ENCODE results near the gene HERPUD2.
"Not testable (repeated sequence)": the region's sequence is repeated elsewhere in the genome, so short reads cannot be mapped to it uniquely, and the experiment has no call there.

HERPUD2 gene

DNA sequence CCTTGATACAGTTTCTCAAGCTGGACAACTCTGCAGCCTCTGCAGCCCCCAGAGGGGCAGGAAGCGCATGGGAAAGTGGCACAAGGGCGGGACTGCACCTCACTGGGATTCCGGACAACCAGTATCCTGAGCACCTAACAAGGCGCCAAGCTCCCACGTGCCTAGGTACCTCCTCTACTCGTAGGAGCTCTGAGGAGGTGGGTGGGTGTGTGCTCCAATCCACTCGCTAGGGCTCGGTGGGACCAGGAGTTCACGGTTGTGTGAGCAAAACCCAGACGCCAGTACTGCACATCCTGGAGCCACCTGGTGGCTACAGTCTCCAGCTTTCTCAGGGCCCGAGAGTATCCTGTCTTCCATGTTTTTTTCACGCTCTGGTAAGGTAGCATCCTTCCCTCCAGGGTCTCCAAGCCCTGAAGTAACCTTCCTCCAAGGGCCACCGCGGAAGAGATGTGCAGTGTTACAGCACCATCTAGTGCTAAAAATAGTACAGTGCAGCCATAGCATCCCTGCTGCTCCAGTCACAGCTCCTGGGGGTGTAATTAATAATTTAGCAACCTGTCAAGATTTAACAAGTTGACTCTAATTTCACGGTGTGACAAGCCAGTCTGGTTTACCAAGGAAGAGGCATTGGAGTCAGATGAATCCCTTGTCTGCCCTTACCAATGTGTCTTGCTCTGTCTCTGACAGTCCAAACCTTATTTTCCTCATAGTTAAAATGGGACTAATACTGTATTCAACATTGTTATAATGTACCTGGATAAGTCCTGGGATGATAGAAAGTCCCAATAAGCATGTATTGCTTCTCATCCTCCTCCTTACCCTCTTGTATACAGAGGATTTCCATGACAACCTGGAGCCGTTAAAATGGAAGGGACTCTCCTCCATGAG is 70.4 kb downstream of the HERPUD2 start:
- Mint-ChIP-seq H3K4me1 (ENCODE audit: low read depth) (no peaks in the 10 kb centered on the region), H3K27me3 (no peaks in the 10 kb centered on the region), H3K9me3 (no peaks in the 10 kb centered on the region), H3K27ac (no peak overlapping the region), H3K4me3 (no peak overlapping the region), H3K36me3 (ENCODE audit: low read depth) (peaks cover 6% of the 10 kb centered on the region)

GRCh38 chr7:35623381-35623780 is 71.6 kb downstream of the HERPUD2 start:
- Mint-ChIP-seq H3K27ac (no peak overlapping the region), H3K4me1 (ENCODE audit: low read depth) (no peaks in the 10 kb centered on the region), H3K4me3 (no peak overlapping the region), H3K36me3 (ENCODE audit: low read depth) (peaks cover 5% of the 10 kb centered on the region), H3K9me3 (no peaks in the 10 kb centered on the region), H3K27me3 (no peaks in the 10 kb centered on the region)

- H3K27me3 Mint-ChIP-seq = no peaks in the 10 kb centered on the region
- H3K27ac Mint-ChIP-seq = no peak overlapping the region
- H3K4me3 Mint-ChIP-seq = no peak overlapping the region
- H3K4me1 Mint-ChIP-seq (ENCODE audit: low read depth) = no peaks in the 10 kb centered on the region
- peaks cover 2% of the 10 kb centered on the region for H3K36me3 Mint-ChIP-seq (ENCODE audit: low read depth)
- H3K9me3 Mint-ChIP-seq = no peaks in the 10 kb centered on the region
Measured at GRCh38 chr7:35619863-35620262, 75.1 kb downstream of the HERPUD2 start.

GRCh38 chr7:35617041-35617440 is 77.9 kb downstream of the HERPUD2 start:
- H3K36me3 Mint-ChIP-seq (ENCODE audit: low read depth) = peaks cover 4% of the 10 kb centered on the region
- no peaks in the 10 kb centered on the region for H3K9me3 Mint-ChIP-seq
- H3K4me3 Mint-ChIP-seq = no peak overlapping the region
- no peaks in the 10 kb centered on the region for H3K27me3 Mint-ChIP-seq
- no peak overlapping the region for H3K27ac Mint-ChIP-seq
- no peaks in the 10 kb centered on the region for H3K4me1 Mint-ChIP-seq (ENCODE audit: low read depth)

DNA sequence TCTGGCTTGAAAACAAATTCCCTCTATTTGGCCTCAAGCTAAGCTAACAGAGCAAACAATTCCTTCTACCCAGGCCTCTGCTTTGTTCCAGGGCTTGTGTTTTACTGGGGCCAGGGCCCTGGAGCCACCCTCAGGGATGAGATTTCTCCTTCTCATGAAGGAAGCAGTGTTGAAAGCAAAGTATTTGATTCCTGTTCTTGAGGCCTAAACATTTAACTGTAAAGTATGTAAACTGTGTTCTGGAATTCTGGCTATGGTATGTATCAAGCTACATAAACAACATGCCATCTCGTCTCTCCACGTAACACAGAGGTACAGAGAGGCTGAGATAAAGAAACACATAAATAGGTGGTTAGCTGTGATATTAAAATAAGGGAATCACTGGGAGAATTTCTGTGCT is 81.8 kb downstream of the HERPUD2 start:
- Mint-ChIP-seq H3K27me3 (no peaks in the 10 kb centered on the region), H3K9me3 (no peaks in the 10 kb centered on the region), H3K4me1 (ENCODE audit: low read depth) (no peaks in the 10 kb centered on the region), H3K27ac (no peak overlapping the region), H3K36me3 (ENCODE audit: low read depth) (peaks cover 4% of the 10 kb centered on the region), H3K4me3 (no peak overlapping the region)

- no peak overlapping the region for H3K4me3 Mint-ChIP-seq
- no peaks in the 10 kb centered on the region for H3K36me3 Mint-ChIP-seq (ENCODE audit: low read depth)
- no peaks in the 10 kb centered on the region for H3K27me3 Mint-ChIP-seq
- no peaks in the 10 kb centered on the region for H3K9me3 Mint-ChIP-seq
- H3K27ac Mint-ChIP-seq = no peak overlapping the region
- H3K4me1 Mint-ChIP-seq (ENCODE audit: low read depth) = no peaks in the 10 kb centered on the region
Measured at GRCh38 chr7:35605760-35606159, 89.2 kb downstream of the HERPUD2 start.

DNA sequence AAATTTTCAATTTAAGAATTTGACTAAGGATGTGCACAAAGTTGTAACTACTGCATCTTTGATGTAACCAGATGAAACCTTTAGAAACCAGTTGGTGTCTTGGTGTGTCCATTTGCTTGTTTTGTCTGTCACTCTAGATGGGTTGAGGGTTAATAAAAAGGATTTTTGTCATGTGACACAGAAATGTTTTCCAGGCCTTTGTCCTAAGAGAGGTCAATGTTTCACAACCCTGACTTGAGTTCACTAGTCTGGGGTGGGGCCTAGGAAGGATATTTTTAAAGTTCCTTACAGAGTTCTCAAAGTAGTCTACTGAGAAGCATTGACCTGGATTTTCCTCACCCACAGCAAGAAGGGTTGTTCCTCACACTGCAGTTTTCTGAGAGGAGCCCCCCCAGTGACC is 90.3 kb downstream of the HERPUD2 start:
- Mint-ChIP-seq H3K27me3 (no peaks in the 10 kb centered on the region), H3K4me3 (no peak overlapping the region), H3K27ac (no peak overlapping the region), H3K36me3 (ENCODE audit: low read depth) (no peaks in the 10 kb centered on the region), H3K4me1 (ENCODE audit: low read depth) (no peaks in the 10 kb centered on the region), H3K9me3 (no peaks in the 10 kb centered on the region)

DNA sequence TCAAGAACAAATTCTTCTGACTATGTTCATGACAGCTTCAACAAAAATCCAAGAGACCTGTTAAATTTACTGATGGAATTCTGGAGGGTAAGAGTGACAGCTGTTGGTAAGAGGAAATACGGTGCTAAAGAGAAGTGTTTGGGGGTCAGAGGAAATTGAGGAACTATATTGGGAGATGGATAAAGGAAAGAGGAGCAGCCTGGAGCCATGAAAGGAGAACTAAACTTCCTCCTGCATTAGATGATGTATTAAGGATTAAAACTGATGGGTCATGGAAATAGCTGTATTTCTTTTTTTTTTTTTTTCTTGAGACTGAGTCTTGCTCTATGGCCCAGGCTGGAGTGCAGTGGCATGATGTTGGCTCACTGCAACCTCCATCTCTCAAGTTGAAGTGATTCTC is 95.3 kb downstream of the HERPUD2 start:
- Mint-ChIP-seq H3K9me3 (no peaks in the 10 kb centered on the region), H3K4me3 (no peak overlapping the region), H3K36me3 (ENCODE audit: low read depth) (no peaks in the 10 kb centered on the region), H3K27me3 (no peaks in the 10 kb centered on the region), H3K27ac (no peak overlapping the region), H3K4me1 (ENCODE audit: low read depth) (no peaks in the 10 kb centered on the region)

GRCh38 chr7:35599061-35599460 is 95.9 kb downstream of the HERPUD2 start:
- Mint-ChIP-seq H3K27me3 (no peaks in the 10 kb centered on the region), H3K9me3 (no peaks in the 10 kb centered on the region), H3K4me1 (ENCODE audit: low read depth) (no peaks in the 10 kb centered on the region), H3K36me3 (ENCODE audit: low read depth) (no peaks in the 10 kb centered on the region), H3K27ac (no peak overlapping the region), H3K4me3 (no peak overlapping the region)

DNA sequence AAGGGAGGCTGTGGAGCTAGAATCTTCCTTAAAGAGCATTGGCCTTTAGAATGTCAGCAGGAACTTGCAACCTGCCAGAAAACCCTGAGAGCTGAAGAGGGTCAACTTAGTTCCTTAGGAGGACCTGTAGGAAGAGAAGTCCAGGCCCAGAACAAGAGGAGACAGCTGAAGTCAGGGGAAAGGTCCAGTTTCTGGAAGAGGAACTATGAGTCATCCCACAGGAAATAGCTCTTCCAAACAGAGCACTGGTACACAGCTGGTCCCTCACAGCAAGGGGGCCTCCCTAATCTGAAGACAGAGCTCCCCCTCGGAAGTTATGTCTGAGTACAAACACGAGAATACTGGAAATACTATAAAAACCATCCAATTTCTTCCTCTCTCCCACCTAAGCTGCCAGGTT is 98.9 kb downstream of the HERPUD2 start:
- Mint-ChIP-seq H3K27ac (no peak overlapping the region), H3K9me3 (no peaks in the 10 kb centered on the region), H3K4me1 (ENCODE audit: low read depth) (no peaks in the 10 kb centered on the region), H3K36me3 (ENCODE audit: low read depth) (no peaks in the 10 kb centered on the region), H3K4me3 (no peak overlapping the region), H3K27me3 (no peaks in the 10 kb centered on the region)

DNA sequence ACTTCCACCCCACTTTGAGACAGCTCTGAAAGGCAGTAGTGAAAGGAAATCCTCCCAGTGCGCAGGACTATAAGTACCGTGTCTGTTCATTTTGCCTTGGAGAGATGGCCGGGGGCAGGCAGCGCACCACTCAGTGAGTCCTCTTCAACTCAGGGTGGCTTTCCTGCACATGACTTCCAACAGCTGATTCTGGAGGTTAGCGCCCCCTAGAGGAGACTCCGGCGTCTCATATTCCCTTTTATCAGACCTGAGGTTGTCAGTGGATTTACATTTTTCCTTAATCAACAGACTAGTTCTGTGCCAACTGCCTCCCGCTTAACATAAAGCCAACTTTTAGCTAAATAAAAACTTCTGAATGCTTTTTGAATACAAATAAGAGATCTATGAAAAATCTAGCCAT is 101.0 kb downstream of the HERPUD2 start:
- Mint-ChIP-seq H3K36me3 (ENCODE audit: low read depth) (no peaks in the 10 kb centered on the region), H3K27me3 (no peaks in the 10 kb centered on the region), H3K9me3 (no peaks in the 10 kb centered on the region), H3K4me3 (no peak overlapping the region), H3K27ac (no peak overlapping the region), H3K4me1 (ENCODE audit: low read depth) (no peaks in the 10 kb centered on the region)

- H3K4me1 Mint-ChIP-seq (ENCODE audit: low read depth) = no peaks in the 10 kb centered on the region
- H3K27ac Mint-ChIP-seq = no peak overlapping the region
- no peak overlapping the region for H3K4me3 Mint-ChIP-seq
- H3K27me3 Mint-ChIP-seq = no peaks in the 10 kb centered on the region
- no peaks in the 10 kb centered on the region for H3K36me3 Mint-ChIP-seq (ENCODE audit: low read depth)
- H3K9me3 Mint-ChIP-seq = no peaks in the 10 kb centered on the region
Measured at GRCh38 chr7:35588647-35589046, 106.3 kb downstream of the HERPUD2 start.

GRCh38 chr7:35584990-35585389 is 109.9 kb downstream of the HERPUD2 start:
- H3K27ac Mint-ChIP-seq = no peak overlapping the region
- no peaks in the 10 kb centered on the region for H3K9me3 Mint-ChIP-seq
- no peaks in the 10 kb centered on the region for H3K36me3 Mint-ChIP-seq (ENCODE audit: low read depth)
- H3K4me3 Mint-ChIP-seq = no peak overlapping the region
- H3K4me1 Mint-ChIP-seq (ENCODE audit: low read depth) = no peaks in the 10 kb centered on the region
- H3K27me3 Mint-ChIP-seq = peaks cover 4% of the 10 kb centered on the region

GRCh38 chr7:35584533-35584932 is 110.4 kb downstream of the HERPUD2 start:
- not testable (repeated sequence) for H3K4me3 Mint-ChIP-seq; H3K27ac Mint-ChIP-seq; H3K27me3 Mint-ChIP-seq; H3K36me3 Mint-ChIP-seq (ENCODE audit: low read depth); H3K9me3 Mint-ChIP-seq; H3K4me1 Mint-ChIP-seq (ENCODE audit: low read depth)

Measured in stimulated activated naive CD8-positive, alpha-beta T cell treated with anti-CD3 and anti-CD28 coated beads, Interleukin-15, Interleukin-2, amounts not matched to agents 100 ng/mL and 50 ng/mL, for 24 hours (primary cell).